RPMI8226 (cell line): ENCODE data around the gene GFPT1.

Experiments
- DNase-seq: peaks from one replicate; pipeline ENCODE4 v3.0.0-alpha.2; 2015

The GFPT1 gene

GRCh38 chr2:69287544-69287943 lies 99.5 kb downstream of the GFPT1 start:
- no peak for DNase-seq

- DNase-seq: no peak
These were observed 101.6 kb downstream of the GFPT1 start for GRCh38 chr2:69285379-69285894.

- no peak for DNase-seq
These were observed 106.1 kb downstream of the GFPT1 start for GRCh38 chr2:69280796-69281412.

GRCh38 chr2:69279931-69280681 lies 106.9 kb downstream of the GFPT1 start:
- no peak for DNase-seq

- DNase-seq: no peak
These were observed 107.8 kb downstream of the GFPT1 start for GRCh38 chr2:69279211-69279610.

- no peak for DNase-seq
These were observed 108.7 kb downstream of the GFPT1 start for GRCh38 chr2:69278366-69278765.

- DNase-seq: no peak
These were observed 111.5 kb downstream of the GFPT1 start for GRCh38 chr2:69275490-69275889.

- no peak for DNase-seq
These were observed 114.1 kb downstream of the GFPT1 start for GRCh38 chr2:69272803-69273471.

GRCh38 chr2:69271831-69272257 lies 115.2 kb downstream of the GFPT1 start:
- DNase-seq: no peak
